Astrocyte (in vitro differentiated cells and primary cell): ENCODE data around the gene MROH2A. TPM values are rescaled to one million over a fixed set of nuclear protein-coding genes. Genes with fewer than 3 reads are reported as not detected.

Experiments used
- DNase-seq: peaks from one replicate; pipeline ENCODE4 v3.0.0-alpha.2; 2010; ENCODE audit warnings: low read depth
- FAIRE-seq: peaks from 2 replicates; lab custom pipeline; 2011; peaks lifted over from hg19 to GRCh38; lab: Jason Lieb, UNC
- H2AFZ ChIP-seq: 2 replicates; pipeline ENCODE4 v1.6.0; 2012; ENCODE audit warnings: low read depth, low read length, inconsistent platforms
- H3K27ac ChIP-seq: 2 replicates; pipeline ENCODE4 v1.5.1; 2011; ENCODE audit warnings: low read depth, low read length, inconsistent platforms
- H3K27me3 ChIP-seq: 2 replicates; pipeline ENCODE4 v1.6.0; 2011; ENCODE audit warnings: low read length, inconsistent platforms; ENCODE audit not compliant: insufficient read depth
- H3K36me3 ChIP-seq: 2 replicates; pipeline ENCODE4 v1.5.1; 2011; ENCODE audit warnings: low read length, inconsistent platforms; ENCODE audit not compliant: insufficient read depth
- H3K4me1 ChIP-seq: 2 replicates; pipeline ENCODE4 v1.5.1; 2011; ENCODE audit warnings: low read length, inconsistent platforms; ENCODE audit not compliant: insufficient read depth
- H3K4me2 ChIP-seq: 2 replicates; pipeline ENCODE4 v1.6.0; 2012; ENCODE audit warnings: low read length, inconsistent platforms
- H3K4me3 ChIP-seq: 2 replicates; pipeline ENCODE4 v1.5.1; 2011; ENCODE audit warnings: low read depth, mild to moderate bottlenecking, low read length, inconsistent platforms; ENCODE audit not compliant: insufficient read depth
- H3K79me2 ChIP-seq: 2 replicates; pipeline ENCODE4 v1.6.0; 2012; ENCODE audit warnings: mild to moderate bottlenecking, low read length, inconsistent platforms; ENCODE audit not compliant: insufficient read depth
- H3K9ac ChIP-seq: 2 replicates; pipeline ENCODE4 v1.6.0; 2012; ENCODE audit warnings: mild to moderate bottlenecking, low read length, inconsistent platforms
- H3K9me3 ChIP-seq: 2 replicates; pipeline ENCODE4 v1.5.1; 2012; ENCODE audit warnings: low read depth, mild to moderate bottlenecking, low read length, inconsistent platforms; ENCODE audit not compliant: insufficient read depth
- H4K20me1 ChIP-seq: 2 replicates; pipeline ENCODE4 v1.6.0; 2012; ENCODE audit warnings: low read length, inconsistent platforms; ENCODE audit not compliant: insufficient read depth
- H3K27ac Mint-ChIP-seq: one replicate; pipeline ENCODE4 v1.8.0; 2021; ENCODE audit warnings: mild to moderate bottlenecking, mixed read lengths; ENCODE audit not compliant: unreplicated experiment
- H3K27me3 Mint-ChIP-seq: one replicate; pipeline ENCODE4 v1.8.0; 2021; ENCODE audit warnings: low read depth, mixed read lengths; ENCODE audit not compliant: unreplicated experiment
- H3K36me3 Mint-ChIP-seq: one replicate; pipeline ENCODE4 v1.8.0; 2021; ENCODE audit warnings: low read depth, mixed read lengths; ENCODE audit not compliant: unreplicated experiment
- H3K4me1 Mint-ChIP-seq: one replicate; pipeline ENCODE4 v1.8.0; 2021; ENCODE audit warnings: low read depth, mixed read lengths; ENCODE audit not compliant: unreplicated experiment
- H3K4me3 Mint-ChIP-seq: one replicate; pipeline ENCODE4 v1.8.0; 2021; ENCODE audit warnings: mild to moderate bottlenecking, moderate library complexity, mixed read lengths; ENCODE audit not compliant: unreplicated experiment
- H3K9me3 Mint-ChIP-seq: one replicate; pipeline ENCODE4 v1.8.0; 2021; ENCODE audit warnings: mild to moderate bottlenecking, mixed read lengths; ENCODE audit not compliant: unreplicated experiment
- CTCF ChIP-seq: IDR thresholded peaks from 2 replicates; pipeline ENCODE4 v1.5.1; 2011; ENCODE audit warnings: low read depth, mild to moderate bottlenecking, inconsistent platforms, low read length, moderate library complexity; ENCODE audit not compliant: insufficient read depth
- EZH2 ChIP-seq: IDR thresholded peaks from 2 replicates; pipeline ENCODE4 v1.6.1; 2012; ENCODE audit warnings: mild to moderate bottlenecking, low read length, inconsistent platforms; ENCODE audit not compliant: insufficient read depth
- total RNA-seq: library from RNA; stranded (reverse); gene quantifications from 2 replicates; pipeline ENCODE4 v1.2.1, GENCODE V29; 2021

MROH2A gene
- total RNA-seq, 1 donor from 2014 or later = not detected

GRCh38 chr2:233829193-233830110 lies 51.3 kb downstream of the MROH2A start:
- H3K79me2 ChIP-seq = no peaks in the 10 kb centered on the region
- no peaks in the 10 kb centered on the region for H3K9me3 ChIP-seq
- H3K4me3 ChIP-seq = no peak overlapping the region
- H3K36me3 ChIP-seq = no peaks in the 10 kb centered on the region
- H3K9ac ChIP-seq = no peak overlapping the region
- FAIRE-seq = no peak
- H3K4me2 ChIP-seq = no peak overlapping the region
- no peak for DNase-seq
- Mint-ChIP-seq H3K9me3 (no peaks in the 10 kb centered on the region), H3K36me3 (no peaks in the 10 kb centered on the region), H3K4me3 (no peak overlapping the region), H3K4me1 (peaks cover 8% of the 10 kb centered on the region), H3K27me3 (peaks cover 3% of the 10 kb centered on the region), H3K27ac (no peak overlapping the region)
- peaks cover 4% of the 10 kb centered on the region for H3K4me1 ChIP-seq
- no peaks in the 10 kb centered on the region for H3K27me3 ChIP-seq
- no peak overlapping the region for H2AFZ ChIP-seq
- TF ChIP-seq CTCF (no peak), EZH2 (no peak)
- H4K20me1 ChIP-seq = no peaks in the 10 kb centered on the region
- H3K27ac ChIP-seq = no peak overlapping the region

- Histone ChIP-seq H3K4me3 (no peak overlapping the region), H3K4me1 (peaks cover 4% of the 10 kb centered on the region), H3K27ac (no peak overlapping the region), H3K9me3 (no peaks in the 10 kb centered on the region), H4K20me1 (no peaks in the 10 kb centered on the region), H3K27me3 (no peaks in the 10 kb centered on the region), H3K4me2 (no peak overlapping the region), H3K9ac (no peak overlapping the region), H3K79me2 (peaks cover 5% of the 10 kb centered on the region), H3K36me3 (peaks cover 5% of the 10 kb centered on the region), H2AFZ (no peak overlapping the region)
- FAIRE-seq = no peak
- no peaks in the 10 kb centered on the region for H3K9me3 Mint-ChIP-seq
- H3K27ac Mint-ChIP-seq = no peak overlapping the region
- peaks cover 8% of the 10 kb centered on the region for H3K4me1 Mint-ChIP-seq
- peaks cover 3% of the 10 kb centered on the region for H3K27me3 Mint-ChIP-seq
- no peaks in the 10 kb centered on the region for H3K36me3 Mint-ChIP-seq
- TF ChIP-seq CTCF (no peak), EZH2 (no peak)
- H3K4me3 Mint-ChIP-seq = no peak overlapping the region
- DNase-seq = no peak
Observed at GRCh38 chr2:233830111-233830802, 52.1 kb downstream of the MROH2A start.
